HG03457 (cell line): ENCODE results near the gene CR1.
"Not testable (repeated sequence)": the region's sequence is repeated elsewhere in the genome, so short reads cannot be mapped to it uniquely, and the experiment has no call there.

ENCODE experiments used
- ATAC-seq: cut with Tn5 transposase; IDR thresholded peaks from one replicate; pipeline ENCODE4 v1.9.1; 2021; ENCODE audit warnings: moderate number of reproducible peaks; ENCODE audit not compliant: unreplicated experiment

The CR1 gene

GRCh38 chr1:207669528-207670009 is 173.6 kb downstream of the CR1 start:
- ATAC-seq, result no peak

- ATAC-seq, result no peak
These were observed 174.2 kb downstream of the CR1 start for GRCh38 chr1:207670192-207670591.

- ATAC-seq, result no peak
These were observed 175.0 kb downstream of the CR1 start for GRCh38 chr1:207670997-207671396.

GRCh38 chr1:207672522-207673130 is 176.7 kb downstream of the CR1 start:
- no peak for ATAC-seq

GRCh38 chr1:207673399-207673798 is 177.4 kb downstream of the CR1 start:
- no peak for ATAC-seq

GRCh38 chr1:207676153-207676552 is 180.2 kb downstream of the CR1 start:
- no peak for ATAC-seq

- not testable (repeated sequence) for ATAC-seq
These were observed 184.8 kb downstream of the CR1 start for GRCh38 chr1:207680590-207681388.

- ATAC-seq, result not testable (repeated sequence)
These were observed 187.0 kb downstream of the CR1 start for GRCh38 chr1:207682872-207683434.

- ATAC-seq, result not testable (repeated sequence)
These were observed 194.6 kb downstream of the CR1 start for GRCh38 chr1:207690551-207690950.

GRCh38 chr1:207691010-207691409 is 195.1 kb downstream of the CR1 start:
- no peak for ATAC-seq
